ENCODE results near the gene GNG10. TPM values are rescaled to one million over a fixed set of nuclear protein-coding genes. Genes with fewer than 3 reads are reported as not detected.

The GNG10 gene
- total and polyA plus RNA-seq, 4 donors = 15.9 to 24.3 (median 21.3) TPM

DNA sequence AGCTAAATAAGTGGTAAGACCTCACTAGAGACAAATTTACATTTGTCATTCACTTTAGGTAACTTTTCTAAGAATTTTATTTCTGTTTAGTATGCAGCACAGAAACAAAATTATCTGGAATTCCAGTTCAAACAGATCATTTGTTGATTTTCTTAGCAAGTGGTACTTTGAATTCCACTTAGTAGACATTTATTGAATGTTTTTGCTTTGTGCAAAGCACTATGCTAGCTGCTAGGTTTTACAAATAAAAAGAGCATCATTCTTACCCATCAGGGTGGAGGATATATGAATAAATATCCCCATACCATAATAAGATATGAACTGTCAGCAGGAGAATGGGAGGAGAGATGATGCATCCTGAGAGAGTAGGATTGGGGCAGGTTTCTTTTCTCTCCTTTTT is 35.4 kb downstream of the GNG10 start:
- Histone ChIP-seq H3K27me3 (ENCODE audit: control insufficient read depth in 4 of 4, insufficient read depth in 4 of 4, low read length in 3 of 4) (no peaks in the 10 kb centered on the region), H3K4me3 (ENCODE audit: low read depth in 1 of 3, low read length in 3 of 3) (no peak overlapping the region), H3K9me3 (ENCODE audit: control insufficient read depth in 4 of 4, low read length in 3 of 4) (no peaks in the 10 kb centered on the region), H3K36me3 (ENCODE audit: control insufficient read depth in 4 of 4, insufficient read depth in 3 of 4, low read depth in 1 of 4, low read length in 3 of 4) (no peaks in the 10 kb centered on the region), H3K9ac (ENCODE audit: low read depth in 1 of 2, low read length in 2 of 2) (no peak overlapping the region), H3K27ac (ENCODE audit: low read depth in 1 of 2, low read length in 2 of 2) (no peak overlapping the region), H3K4me1 (ENCODE audit: control insufficient read depth in 4 of 4, insufficient read depth in 4 of 4, low read length in 3 of 4) (peaks cover 0 to 7% (median 2%) of the 10 kb centered on the region in 4 donors)
- no peak for TF ChIP-seq NR2F2 (IDR thresholded peaks at IDR 0.05)
- TF ChIP-seq, protein P1, sequence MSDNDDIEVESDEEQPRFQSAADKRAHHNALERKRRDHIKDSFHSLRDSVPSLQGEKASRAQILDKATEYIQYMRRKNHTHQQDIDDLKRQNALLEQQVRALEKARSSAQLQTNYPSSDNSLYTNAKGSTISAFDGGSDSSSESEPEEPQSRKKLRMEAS (IDR thresholded peaks at IDR 0.05) = no peak
- TF ChIP-seq HNF4G (IDR thresholded peaks at IDR 0.05) = no peak
- DNase-seq (ENCODE audit: low spot score) = no peak

- Histone ChIP-seq H3K27ac (ENCODE audit: low read depth in 1 of 2, low read length in 2 of 2) (no peak overlapping the region), H3K4me1 (ENCODE audit: control insufficient read depth in 4 of 4, insufficient read depth in 4 of 4, low read length in 3 of 4) (peaks cover 0 to 5% (median 2%) of the 10 kb centered on the region in 4 donors), H3K9me3 (ENCODE audit: control insufficient read depth in 4 of 4, low read length in 3 of 4) (no peaks in the 10 kb centered on the region), H3K9ac (ENCODE audit: low read depth in 1 of 2, low read length in 2 of 2) (no peak overlapping the region), H3K27me3 (ENCODE audit: control insufficient read depth in 4 of 4, insufficient read depth in 4 of 4, low read length in 3 of 4) (no peaks in the 10 kb centered on the region), H3K4me3 (ENCODE audit: low read depth in 1 of 3, low read length in 3 of 3) (no peak overlapping the region), H3K36me3 (ENCODE audit: control insufficient read depth in 4 of 4, insufficient read depth in 3 of 4, low read depth in 1 of 4, low read length in 3 of 4) (no peaks in the 10 kb centered on the region)
- TF ChIP-seq SP1 (IDR thresholded peaks at IDR 0.05) = peak; percentile 8
- no peak for TF ChIP-seq RAD21 (IDR thresholded peaks at IDR 0.05)
- TF ChIP-seq FOXA2 (IDR thresholded peaks at IDR 0.05) = no peak
- TF ChIP-seq YY1 (IDR thresholded peaks at IDR 0.05) = no peak
- TF ChIP-seq FOXA1 (IDR thresholded peaks at IDR 0.05) = no peak
- TF ChIP-seq, protein P1 (IDR thresholded peaks at IDR 0.05) = no peak
- peak; percentile 29 to 63 for TF ChIP-seq HNF4A (conservative IDR thresholded peaks at IDR 0.05)
- TF ChIP-seq, protein P2, sequence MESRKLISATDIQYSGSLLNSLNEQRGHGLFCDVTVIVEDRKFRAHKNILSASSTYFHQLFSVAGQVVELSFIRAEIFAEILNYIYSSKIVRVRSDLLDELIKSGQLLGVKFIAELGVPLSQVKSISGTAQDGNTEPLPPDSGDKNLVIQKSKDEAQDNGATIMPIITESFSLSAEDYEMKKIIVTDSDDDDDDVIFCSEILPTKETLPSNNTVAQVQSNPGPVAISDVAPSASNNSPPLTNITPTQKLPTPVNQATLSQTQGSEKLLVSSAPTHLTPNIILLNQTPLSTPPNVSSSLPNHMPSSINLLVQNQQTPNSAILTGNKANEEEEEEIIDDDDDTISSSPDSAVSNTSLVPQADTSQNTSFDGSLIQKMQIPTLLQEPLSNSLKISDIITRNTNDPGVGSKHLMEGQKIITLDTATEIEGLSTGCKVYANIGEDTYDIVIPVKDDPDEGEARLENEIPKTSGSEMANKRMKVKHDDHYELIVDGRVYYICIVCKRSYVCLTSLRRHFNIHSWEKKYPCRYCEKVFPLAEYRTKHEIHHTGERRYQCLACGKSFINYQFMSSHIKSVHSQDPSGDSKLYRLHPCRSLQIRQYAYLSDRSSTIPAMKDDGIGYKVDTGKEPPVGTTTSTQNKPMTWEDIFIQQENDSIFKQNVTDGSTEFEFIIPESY (IDR thresholded peaks at IDR 0.05) = no peak
- TF ChIP-seq RXRA (IDR thresholded peaks at IDR 0.05) = no peak
- TF ChIP-seq GABPA (IDR thresholded peaks at IDR 0.05 in 1 of 2, conservative IDR thresholded peaks at IDR 0.05 in 1 of 2) = no peak
- DNase-seq (ENCODE audit: low spot score) = no peak
- WGBS = 66% methylated on average over 1 of the region's 1 CpG
Measured at GRCh38 chr9:111700776-111701175, 39.4 kb downstream of the GNG10 start.

DNA sequence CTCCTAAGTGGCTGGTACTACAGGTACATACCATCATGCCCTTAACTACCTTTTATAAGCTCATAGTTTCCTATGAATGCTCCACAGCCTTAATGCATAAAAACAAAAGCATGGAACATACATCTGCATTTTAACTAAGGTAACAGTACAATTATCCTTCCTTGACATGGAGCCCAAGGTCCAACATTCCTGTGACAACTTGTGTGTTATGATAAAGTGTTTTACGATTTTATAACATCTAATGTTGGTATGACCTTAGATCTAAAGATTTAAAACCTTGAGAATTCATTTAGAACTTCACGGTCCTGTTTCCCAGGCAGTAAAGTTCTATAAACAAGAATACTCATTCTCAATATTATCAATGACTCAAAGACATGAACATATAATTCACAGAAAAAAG is 43.1 kb downstream of the GNG10 start:
- Histone ChIP-seq H3K36me3 (ENCODE audit: control insufficient read depth in 4 of 4, insufficient read depth in 3 of 4, low read depth in 1 of 4, low read length in 3 of 4) (no peaks in the 10 kb centered on the region), H3K27me3 (ENCODE audit: control insufficient read depth in 4 of 4, insufficient read depth in 4 of 4, low read length in 3 of 4) (no peaks in the 10 kb centered on the region), H3K27ac (ENCODE audit: low read depth in 1 of 2, low read length in 2 of 2) (no peak overlapping the region), H3K4me1 (ENCODE audit: control insufficient read depth in 4 of 4, insufficient read depth in 4 of 4, low read length in 3 of 4) (peaks cover 0 to 5% (median 2%) of the 10 kb centered on the region in 4 donors), H3K9ac (ENCODE audit: low read depth in 1 of 2, low read length in 2 of 2) (no peak overlapping the region), H3K4me3 (ENCODE audit: low read depth in 1 of 3, low read length in 3 of 3) (no peak overlapping the region), H3K9me3 (ENCODE audit: control insufficient read depth in 4 of 4, low read length in 3 of 4) (no peaks in the 10 kb centered on the region)
- DNase-seq (ENCODE audit: low spot score) = no peak
- 87% methylated on average over 2 of the region's 2 CpGs for WGBS
- TF ChIP-seq FOXA2 (IDR thresholded peaks at IDR 0.05) = no peak
- no peak for TF ChIP-seq TAF1 (conservative IDR thresholded peaks at IDR 0.05)
- no peak for TF ChIP-seq HNF4G (IDR thresholded peaks at IDR 0.05)
- no peak for TF ChIP-seq SP1 (IDR thresholded peaks at IDR 0.05)
- TF ChIP-seq, protein P3, sequence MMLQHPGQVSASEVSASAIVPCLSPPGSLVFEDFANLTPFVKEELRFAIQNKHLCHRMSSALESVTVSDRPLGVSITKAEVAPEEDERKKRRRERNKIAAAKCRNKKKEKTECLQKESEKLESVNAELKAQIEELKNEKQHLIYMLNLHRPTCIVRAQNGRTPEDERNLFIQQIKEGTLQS (IDR thresholded peaks at IDR 0.05) = no peak
- no peak for TF ChIP-seq RAD21 (IDR thresholded peaks at IDR 0.05)
- TF ChIP-seq, protein P2 (IDR thresholded peaks at IDR 0.05) = no peak
- TF ChIP-seq EGR1 (IDR thresholded peaks at IDR 0.05; ENCODE audit: low read depth in 2 of 2) = no peak

Measured in liver (tissue), 9 donors.